Right forelimb (tissue), 1 donor: ENCODE data around the gene RNF115.
"Not testable (repeated sequence)": the region's sequence is repeated elsewhere in the genome, so short reads cannot be mapped to it uniquely, and the experiment has no call there.

Source experiments
- DNase-seq: peaks from one replicate; pipeline ENCODE4 v3.0.0-alpha.2; 2018

The RNF115 gene

DNA sequence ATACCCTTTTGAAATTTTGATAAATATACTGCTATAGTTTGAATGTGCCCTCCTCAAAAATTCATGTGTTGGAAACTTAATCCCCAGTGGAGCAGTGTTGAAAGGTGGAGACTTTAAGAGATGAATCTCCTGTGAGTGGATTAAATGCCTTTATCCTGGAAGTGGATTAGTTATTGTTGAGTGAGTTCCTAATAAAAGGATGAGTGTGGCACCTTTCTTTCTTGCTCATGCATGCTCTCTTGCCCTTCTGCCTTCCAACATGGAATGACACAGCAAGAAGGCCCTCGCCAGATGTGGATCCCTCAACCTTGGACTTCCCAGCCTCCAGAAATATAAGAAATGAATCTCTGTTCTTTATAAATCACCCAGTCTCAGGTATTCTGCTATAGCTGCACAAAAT, 52.8 kb downstream of the RNF115 start:
- DNase-seq = no peak

DNA sequence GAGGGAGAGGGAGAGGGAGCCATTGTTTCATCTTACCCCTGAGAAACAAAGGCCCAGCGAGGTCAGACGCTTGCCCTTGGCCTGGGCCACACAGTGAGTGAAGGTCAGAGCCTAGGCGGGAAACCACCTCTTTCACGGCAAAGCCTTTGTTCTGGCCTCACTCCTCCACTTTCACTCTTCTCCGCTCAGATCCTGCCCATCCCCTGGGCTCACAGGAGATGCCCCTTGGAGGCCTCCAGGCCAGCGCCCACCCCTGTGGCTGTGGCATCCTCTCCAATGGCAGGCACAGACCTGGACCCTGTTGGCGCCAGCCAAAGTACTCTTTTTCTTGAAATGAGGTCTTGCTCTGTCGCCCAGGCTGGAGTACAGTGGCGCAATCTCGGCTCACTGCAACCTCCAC, 55.9 kb downstream of the RNF115 start:
- DNase-seq = not testable (repeated sequence)

DNA sequence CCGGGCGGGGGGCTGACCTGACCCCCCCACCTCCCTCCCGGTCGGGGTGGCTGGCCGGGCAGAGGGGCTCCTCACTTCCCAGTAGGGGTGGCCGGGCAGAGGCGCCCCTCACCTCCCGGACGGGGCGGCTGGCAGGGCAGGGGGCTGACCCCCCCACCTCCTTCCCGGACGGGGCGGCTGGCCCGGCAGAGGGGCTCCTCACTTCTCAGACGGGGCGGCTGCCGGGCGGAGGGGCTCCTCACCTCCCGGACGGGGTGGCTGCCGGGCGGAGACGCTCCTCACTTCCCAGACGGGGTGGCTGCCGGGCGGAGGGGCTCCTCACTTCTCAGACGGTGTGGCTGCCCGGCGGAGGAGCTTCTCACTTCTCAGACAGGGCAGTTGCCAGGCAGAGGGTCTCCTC, 57.0 kb downstream of the RNF115 start:
- DNase-seq = not testable (repeated sequence)

DNA sequence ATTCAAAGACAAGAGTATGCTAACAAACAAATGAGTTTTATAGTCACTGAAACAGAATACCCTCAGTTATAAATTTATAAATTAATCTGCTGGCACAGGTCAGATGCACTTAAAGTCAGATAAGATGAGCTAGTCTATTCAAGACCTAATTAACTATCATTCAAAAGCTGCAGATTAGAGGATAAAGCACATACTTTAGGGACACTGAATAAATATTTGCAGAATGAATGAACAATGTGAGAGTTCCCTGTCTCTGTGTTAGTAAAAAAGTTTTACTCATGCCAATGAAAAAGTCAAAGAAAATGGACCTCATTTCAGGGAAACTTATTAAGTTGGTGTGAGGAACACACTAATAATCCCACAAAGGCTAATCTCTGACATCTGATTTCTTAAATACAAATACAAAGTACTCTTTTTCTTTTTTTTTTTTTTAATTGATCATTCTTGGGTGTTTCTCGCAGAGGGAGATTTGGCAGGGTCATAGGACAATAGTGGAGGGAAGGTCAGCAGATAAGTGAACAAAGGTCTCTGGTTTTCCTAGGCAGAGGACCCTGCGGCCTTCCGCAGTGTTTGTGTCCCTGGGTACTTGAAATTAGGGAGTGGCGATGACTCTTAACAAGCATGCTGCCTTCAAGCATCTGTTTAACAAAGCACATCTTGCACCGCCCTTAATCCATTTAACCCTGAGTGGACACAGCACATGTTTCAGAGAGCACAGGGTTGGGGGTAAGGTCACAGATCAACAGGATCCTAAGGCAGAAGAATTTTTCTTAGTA, 58.1 kb downstream of the RNF115 start:
- not testable (repeated sequence) for DNase-seq

DNA sequence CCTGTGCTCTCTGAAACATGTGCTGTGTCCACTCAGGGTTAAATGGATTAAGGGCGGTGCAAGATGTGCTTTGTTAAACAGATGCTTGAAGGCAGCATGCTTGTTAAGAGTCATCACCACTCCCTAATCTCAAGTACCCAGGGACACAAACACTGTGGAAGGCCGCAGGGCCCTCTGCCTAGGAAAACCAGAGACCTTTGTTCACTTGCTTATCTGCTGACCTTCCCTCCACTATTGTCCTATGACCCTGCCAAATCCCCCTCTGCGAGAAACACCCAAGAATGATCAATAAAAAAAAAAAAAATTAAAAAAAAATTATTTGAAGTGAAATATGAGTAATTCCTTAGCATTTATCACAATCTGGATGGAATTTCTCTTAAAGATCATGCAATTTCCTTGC, 58.8 kb downstream of the RNF115 start:
- not testable (repeated sequence) for DNase-seq

DNA sequence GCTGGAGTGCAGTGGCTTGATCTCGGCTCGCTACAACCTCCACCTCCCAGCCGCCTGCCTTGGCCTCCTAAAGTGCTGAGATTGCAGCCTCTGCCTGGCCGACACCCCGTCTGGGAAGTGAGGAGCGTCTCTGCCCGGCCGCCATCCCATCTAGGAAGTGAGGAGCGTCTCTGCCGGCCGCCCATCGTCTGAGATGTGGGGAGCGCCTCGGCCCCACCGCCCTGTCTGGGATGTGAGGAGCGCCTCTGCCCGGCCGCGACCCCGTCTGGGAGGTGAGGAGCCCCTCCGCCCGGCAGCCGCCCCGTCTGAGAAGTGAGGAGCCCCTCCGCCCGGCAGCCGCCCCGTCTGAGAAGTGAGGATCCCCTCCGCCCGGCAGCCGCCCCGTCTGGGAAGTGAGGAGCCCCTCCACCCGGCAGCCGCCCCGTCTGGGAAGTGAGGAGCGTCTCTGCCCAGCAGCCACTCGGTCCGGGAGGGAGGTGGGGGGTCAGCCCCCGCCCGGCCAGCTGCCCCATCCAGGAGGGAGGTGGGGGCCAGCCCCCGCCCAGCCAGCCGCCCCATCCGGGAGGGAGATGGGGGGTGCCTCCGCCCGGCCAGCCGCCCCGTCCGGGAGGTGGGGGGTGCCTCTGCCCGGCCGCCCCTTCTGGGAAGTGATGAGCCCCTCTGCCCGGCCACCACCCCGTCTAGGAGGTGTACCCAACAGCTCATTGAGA, 59.5 kb downstream of the RNF115 start:
- DNase-seq = not testable (repeated sequence)

DNA sequence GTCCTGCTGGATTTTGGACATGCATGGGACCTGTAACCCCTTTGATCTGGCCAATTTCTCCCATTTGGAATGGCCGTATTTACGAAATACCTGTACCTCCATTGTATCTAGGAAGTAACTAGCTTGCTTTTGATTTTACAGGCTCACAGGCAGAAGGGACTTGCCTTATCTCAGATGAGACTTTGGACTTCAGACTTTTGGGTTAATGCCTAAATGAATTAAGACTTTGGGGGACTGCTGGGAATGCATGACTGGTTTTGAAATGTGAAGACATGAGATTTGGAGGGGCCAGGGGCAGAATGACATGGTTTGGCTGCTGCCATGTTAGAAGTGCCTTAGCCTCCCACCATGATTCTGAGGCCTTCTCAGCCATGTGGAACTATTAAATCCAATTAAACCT, 61.9 kb downstream of the RNF115 start:
- DNase-seq = not testable (repeated sequence)

DNA sequence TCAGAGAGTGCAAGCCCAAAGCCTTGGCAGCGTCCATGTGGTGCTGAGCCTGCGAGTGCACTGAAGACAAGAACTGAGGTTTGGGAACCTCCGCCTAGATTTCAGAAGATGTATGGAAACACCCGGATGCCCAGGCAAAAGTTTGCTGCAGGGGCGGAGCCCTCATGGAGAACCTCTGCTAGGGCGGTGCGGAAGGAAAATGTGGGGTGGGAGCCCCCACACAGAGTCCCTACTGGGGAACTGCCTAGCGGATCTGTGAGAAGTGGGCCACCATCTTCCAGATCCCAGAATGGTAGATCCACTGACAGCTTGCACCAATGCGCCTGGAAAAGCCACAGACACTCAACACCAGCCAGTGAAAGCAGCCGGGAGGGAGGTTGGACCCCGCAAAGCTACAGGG, 62.4 kb downstream of the RNF115 start:
- not testable (repeated sequence) for DNase-seq

DNA sequence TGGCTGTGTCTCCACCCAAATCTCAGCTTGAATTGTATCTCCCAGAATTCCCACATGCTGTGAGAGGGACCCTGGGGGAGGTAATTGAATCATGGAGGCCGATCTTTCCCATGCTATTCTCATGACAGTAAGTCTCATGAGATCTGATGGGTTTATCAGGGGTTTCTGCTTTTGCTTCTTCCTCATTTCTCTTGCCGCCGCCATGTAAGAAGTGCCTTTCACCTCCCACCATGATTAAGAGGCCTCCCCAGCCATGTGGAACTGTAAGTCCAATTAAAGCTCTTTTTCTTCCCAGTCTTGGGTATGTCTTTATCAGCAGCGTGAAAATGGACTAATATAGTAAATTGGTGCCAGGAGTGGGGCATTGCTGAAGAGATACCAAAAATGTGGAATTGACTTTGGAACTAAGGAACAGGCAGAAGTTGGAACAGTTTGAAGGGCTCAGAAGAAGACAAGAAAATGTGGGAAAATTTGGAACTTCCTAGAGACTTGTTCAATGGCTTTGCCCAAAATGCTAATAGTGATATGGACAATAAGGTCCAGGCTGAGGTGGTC, 63.4 kb downstream of the RNF115 start:
- DNase-seq = not testable (repeated sequence)

DNA sequence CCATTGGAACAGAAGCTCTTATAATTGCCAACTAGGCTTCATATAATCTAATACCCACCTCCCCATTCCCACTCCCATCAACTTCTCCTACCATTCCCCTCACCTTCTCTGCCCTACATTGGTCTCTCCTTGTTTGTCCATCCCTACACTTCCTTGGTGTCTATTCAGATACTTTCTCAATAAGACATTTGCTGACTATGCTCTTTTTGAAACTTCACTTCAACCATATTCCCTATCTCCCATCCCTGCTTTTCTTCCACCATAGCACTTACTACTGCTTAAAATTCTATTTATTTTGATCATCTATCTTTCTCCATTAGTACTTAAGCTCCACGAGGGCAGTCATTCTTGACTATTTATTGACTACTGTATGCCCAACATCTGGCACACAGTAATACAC, 64.2 kb downstream of the RNF115 start:
- DNase-seq = no peak

DNA sequence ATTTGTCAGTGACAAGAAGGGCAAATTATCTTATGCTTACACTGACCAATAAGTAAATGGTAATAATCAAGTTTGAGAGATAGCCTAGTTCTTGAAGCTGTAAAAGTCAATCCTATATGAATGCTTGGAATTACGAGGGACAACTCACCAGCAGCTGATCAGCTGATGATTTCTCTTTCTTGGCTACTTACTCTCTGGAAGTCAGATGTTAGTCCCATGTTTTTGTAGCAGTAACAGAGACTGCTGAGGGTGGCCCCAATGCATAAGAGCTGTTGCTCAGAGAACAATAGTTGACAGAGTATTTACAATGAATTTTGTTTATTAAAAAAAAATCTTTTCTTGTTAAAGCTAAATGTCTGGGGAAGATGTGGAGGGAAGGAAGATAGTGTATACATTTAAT, 65.3 kb downstream of the RNF115 start:
- no peak for DNase-seq

DNA sequence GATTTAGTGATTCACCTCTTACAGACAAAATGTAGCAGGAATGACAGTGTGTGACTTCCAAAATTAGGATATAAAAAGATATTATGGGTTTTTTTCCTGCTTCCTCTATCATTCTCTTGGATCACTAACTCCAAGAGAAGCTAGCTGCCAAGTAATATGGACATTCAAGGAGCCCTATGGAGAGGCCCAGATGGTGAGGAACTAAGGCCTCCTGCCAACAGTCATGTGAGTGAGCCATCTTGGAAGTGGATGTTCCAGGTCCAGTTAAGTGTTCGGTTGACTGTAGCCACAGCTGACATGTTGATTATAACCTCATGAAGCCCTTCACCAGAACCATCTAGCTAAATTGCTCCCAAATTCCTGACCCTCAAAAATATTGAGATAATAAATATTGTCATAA, 65.8 kb downstream of the RNF115 start:
- DNase-seq = no peak

DNA sequence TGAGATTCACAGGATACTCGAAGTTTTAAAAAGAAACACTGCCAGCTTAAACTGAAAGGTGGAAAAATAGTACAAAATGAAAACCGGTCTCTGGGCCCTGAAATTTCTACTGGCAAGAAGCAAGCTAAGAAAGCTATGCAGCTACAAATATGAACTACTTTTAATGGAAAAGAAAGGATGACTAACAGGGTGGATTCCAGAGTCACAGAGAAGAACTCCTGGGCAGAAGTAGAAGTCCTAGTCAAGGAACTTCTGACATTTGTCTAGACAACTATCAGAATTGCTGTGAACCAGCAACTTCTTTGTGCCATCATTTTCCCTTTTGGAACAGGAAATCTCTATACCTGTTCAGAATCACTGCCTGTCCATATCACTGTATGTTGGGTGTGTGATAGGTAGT, 66.5 kb downstream of the RNF115 start:
- DNase-seq = no peak

DNA sequence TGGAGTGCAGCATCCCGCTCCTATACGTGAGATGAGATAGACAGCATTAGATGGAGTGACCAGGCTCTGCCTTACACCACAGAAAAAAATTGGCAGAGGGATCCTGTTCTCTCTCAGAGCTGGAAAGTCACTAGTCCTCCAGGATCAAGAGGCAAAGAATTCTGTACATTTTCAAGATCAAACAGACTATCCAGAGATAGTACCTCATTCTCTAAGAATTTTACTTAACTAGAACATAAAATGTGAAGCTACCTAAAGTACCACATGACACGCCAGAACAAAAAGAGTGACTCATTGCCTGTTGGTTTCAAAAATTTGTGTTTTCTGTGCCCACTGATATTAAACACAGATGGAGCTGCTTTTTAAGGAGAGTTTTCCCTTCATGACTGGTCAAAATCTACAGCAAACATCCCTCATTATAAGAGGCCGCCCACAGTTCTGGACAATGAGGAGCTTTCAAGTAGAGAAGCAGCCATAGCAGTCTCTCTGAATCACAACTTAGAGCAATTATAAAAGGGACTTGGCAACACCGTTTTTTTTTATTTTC, 72.3 kb downstream of the RNF115 start:
- DNase-seq = no peak

DNA sequence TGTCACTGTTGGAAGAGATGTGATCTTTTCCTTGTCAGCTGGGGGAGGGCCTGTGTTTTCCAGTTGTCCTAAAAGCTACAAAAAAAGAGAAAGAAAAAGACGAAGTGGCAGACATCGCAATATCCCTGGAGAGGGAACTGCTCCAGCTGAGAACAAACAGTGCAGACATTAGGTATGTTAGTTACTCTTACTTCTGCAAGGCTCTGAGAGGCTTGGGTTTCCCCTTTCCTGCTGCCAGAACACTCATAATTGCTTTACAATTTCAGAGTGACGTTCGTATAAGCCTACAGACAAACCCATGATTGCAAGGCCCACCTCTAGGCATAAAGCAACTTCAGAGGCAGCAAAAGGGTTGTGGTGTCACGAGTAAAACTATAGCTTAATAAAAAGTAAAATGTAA, 73.5 kb downstream of the RNF115 start:
- DNase-seq = no peak

DNA sequence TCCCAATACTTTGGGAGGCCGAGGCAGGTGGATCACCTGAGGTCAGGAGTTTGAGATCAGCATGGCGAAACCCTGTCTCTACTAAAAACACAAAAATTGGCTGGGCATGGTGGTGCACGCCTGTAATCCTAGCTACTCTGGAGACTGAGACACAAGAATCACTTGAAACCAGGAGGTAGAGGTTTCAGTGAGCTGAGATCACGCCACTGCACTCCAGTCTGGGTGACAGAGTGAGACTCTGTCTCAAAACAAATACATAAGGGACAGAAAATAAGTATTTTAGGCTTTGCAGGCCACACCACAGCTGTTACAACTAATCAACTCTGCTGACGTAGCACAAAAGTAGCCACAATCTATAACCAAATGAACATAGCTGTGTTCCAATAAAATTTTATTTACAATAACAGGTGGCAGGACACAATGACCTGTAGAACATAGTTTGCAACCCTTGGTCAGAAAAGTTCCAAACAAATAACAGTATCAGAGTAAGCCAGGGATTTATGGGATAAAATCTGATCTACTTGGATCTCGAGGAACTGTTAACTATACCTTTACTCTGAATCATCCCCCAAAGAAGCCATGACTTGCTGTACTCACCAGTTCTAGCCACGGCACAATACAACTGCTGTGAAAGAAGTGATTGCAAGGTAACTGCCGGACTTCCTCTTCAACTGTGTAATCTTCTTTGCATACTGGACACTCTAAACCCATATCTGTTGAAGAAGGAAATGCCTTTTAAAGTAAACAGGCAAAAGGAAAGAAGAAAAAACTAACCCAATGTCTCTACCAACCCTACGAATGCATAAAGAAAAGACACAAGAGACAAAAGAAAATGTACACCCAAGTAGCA, 76.3 kb downstream of the RNF115 start:
- DNase-seq = no peak

DNA sequence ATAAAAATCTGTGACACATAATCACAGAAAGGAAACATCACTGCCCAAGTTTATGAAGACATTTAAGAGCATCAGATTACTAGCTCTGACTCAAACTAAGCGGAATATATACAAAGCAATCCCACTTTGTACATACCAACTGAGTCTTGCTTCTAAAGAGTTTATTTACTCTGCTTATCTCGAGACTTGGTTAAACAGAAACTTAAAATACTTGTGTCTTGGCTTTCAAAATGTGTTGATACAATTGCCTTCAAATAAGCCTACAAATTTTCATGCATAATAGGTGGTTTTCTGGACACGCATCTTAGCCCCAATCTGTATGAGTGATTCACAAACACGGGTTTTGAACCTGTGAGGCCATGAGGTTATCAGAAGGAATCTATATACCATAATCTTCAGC, 83.6 kb downstream of the RNF115 start:
- no peak for DNase-seq

DNA sequence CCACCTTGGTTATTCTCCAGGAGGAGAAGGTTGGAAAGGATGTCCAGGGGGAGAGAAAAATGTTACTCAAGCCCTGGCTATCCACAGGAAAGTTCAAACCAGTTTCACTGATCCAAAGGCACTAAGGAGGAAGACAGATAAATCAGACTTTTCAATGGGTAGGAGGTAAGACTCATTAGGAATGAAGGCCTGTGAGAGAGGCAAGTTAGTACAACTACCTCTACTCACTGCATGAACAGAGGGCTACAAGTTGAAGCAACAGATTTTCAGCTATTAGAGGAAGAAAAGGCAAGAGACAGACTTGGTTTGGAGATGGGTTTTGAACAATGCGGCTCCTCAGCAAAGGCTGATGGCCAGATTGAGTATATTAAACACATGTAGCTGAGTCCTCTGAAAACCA, 87.7 kb downstream of the RNF115 start:
- no peak for DNase-seq

DNA sequence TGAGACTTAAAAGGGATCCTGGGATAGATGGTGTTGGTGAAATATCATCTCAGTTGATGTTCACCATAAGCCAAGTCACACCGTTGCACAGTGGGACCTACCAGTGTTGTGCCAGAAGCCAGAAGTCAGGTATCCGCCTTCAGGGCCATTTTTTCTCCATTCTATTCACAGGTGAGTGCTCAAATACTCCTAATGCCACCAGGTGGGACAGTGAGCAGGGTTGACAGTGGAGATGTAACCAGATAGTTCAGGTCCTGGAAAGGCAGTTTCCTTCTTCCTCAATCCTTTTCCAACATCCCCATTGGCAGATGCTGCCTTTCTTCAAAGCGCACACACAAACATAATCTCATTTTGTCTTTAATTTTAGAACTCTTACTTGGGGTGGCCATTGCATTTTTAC, 93.0 kb downstream of the RNF115 start:
- DNase-seq = no peak

DNA sequence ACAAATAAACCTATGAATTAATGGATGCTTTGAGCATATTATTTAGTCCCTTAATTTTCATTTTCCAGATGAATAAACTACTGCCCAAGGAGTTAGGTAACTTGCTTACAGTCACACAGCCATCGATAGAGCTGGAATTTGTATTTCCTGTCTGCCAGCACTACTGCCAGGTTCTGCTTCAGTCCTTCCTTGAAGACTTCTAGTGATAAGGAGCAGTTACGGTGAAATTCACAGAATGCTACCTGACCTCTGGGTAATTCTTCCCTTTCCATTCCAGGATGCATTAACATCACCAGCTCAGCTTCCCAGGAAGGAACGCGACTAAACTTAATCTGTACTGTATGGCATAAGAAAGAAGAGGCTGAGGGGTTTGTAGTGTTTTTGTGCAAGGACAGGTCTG, 93.4 kb downstream of the RNF115 start:
- DNase-seq = no peak

DNA sequence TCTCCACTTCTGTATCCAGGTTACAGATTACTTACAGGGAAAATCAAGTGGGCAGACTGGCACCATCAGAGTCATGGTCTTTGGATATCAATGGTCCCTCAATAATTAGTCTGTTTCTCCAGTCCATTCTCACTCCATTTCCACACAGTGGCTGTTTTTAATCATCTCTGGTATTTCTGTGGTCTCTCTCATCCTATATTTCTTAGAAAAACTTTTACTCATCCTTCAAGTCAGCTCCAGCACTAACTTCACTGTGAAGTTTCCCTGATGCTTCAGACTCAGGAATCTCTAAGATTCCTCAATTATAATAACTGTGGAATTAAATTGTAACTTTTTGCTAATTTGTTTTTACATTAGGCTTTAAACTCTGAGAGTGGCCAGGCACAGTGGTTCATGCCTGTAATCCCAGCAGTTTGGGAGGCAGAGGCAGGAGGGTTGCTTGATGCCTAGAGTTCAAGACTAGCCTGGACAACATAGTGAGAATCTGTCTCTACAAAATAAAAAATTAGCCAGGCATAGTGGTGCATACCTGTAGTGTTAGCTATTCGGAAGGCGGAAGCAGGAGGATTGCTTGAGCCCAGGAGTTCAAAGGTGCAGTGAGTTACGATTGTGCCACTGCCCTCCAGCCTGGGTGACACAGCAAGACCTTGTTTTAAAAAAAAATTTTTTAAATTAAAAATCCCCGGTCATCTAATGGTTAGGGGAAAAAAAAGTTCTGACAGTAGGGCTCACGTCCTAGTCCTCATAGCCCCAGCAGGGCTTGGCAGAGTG, 94.0 kb downstream of the RNF115 start:
- DNase-seq = no peak

DNA sequence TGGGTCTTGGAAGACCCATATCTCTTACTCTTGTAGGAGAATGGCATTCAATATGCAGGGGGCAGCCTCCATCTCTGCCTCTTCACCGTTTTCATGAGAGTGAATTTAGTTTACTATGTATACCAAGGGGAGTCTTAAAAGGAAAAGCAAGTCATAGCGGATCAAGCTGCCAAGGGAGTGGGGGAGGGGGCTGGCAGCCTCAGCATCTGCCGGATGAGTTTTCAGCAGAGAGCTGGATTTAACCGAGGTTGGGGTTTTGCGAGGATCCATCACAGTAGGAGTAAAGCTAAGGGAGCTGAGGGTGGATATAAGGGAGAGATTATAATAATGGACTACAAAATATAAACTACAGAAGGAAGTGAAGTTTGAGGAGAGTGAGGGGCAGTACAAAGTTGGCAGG, 94.7 kb downstream of the RNF115 start:
- no peak for DNase-seq
